HG03575 (cell line): ENCODE results near the gene PCNX1.
"Not testable (repeated sequence)": the region's sequence is repeated elsewhere in the genome, so short reads cannot be mapped to it uniquely, and the experiment has no call there.

Source experiments
- ATAC-seq: cut with Tn5 transposase; IDR thresholded peaks from one replicate; pipeline ENCODE4 v1.9.1; 2021; ENCODE audit not compliant: unreplicated experiment, insufficient number of reproducible peaks, low FRiP score; ENCODE audit errors: extremely low read depth

The PCNX1 gene

GRCh38 chr14:70907176-70907995 is at the start of gene PCNX1:
TSS of gene PCNX1 (plus strand) at chr14:70907459. CDS start at chr14:70907851, 392 bp downstream.
- no peak for ATAC-seq

- ATAC-seq = no peak
Measured at GRCh38 chr14:70857496-70857890, 49.8 kb upstream of the PCNX1 start.

- ATAC-seq = no peak
Measured at GRCh38 chr14:70858641-70859040, 48.6 kb upstream of the PCNX1 start.

- not testable (repeated sequence) for ATAC-seq
Measured at GRCh38 chr14:70866992-70867391, 40.3 kb upstream of the PCNX1 start.

GRCh38 chr14:70871001-70871400 is 36.3 kb upstream of the PCNX1 start:
- no peak for ATAC-seq

GRCh38 chr14:70871863-70872677 is 35.2 kb upstream of the PCNX1 start:
- ATAC-seq = no peak

GRCh38 chr14:70872678-70873020 is 34.6 kb upstream of the PCNX1 start:
- ATAC-seq = no peak

- no peak for ATAC-seq
Measured at GRCh38 chr14:70873627-70874026, 33.6 kb upstream of the PCNX1 start.

- not testable (repeated sequence) for ATAC-seq
Measured at GRCh38 chr14:70875811-70876460, 31.3 kb upstream of the PCNX1 start.

GRCh38 chr14:70879448-70879847 is 27.8 kb upstream of the PCNX1 start:
- no peak for ATAC-seq

GRCh38 chr14:70880888-70881287 is 26.4 kb upstream of the PCNX1 start:
- not testable (repeated sequence) for ATAC-seq

- ATAC-seq = peak; percentile 46
Measured at GRCh38 chr14:70881549-70882177, 25.6 kb upstream of the PCNX1 start.

- ATAC-seq = no peak
Measured at GRCh38 chr14:70882776-70883492, 24.3 kb upstream of the PCNX1 start.

- no peak for ATAC-seq
Measured at GRCh38 chr14:70884595-70885342, 22.5 kb upstream of the PCNX1 start.

GRCh38 chr14:70885343-70886022 is 21.8 kb upstream of the PCNX1 start:
- no peak for ATAC-seq

GRCh38 chr14:70886421-70887206 is 20.6 kb upstream of the PCNX1 start:
- no peak for ATAC-seq

- no peak for ATAC-seq
Measured at GRCh38 chr14:70887207-70887681, 20.0 kb upstream of the PCNX1 start.
